GM23338 (cell line): ENCODE results near the gene SLIT1. TPM values are rescaled to one million over a fixed set of nuclear protein-coding genes. Genes with fewer than 3 reads are reported as not detected.

Source experiments
- ATAC-seq: fragments of 200-7000 bp; cut with Tn5 transposase; 3 replicates; pipeline ENCODE4 v1.9.1; 2020
- DNase-seq: peaks from one replicate; pipeline ENCODE4 v3.0.0-alpha.2; 2015; ENCODE audit warnings: low spot score
- H2AFZ ChIP-seq: fragments of 200-600 bp; sonication (generic); 2 replicates; pipeline ENCODE4 v1.8.0; 2016; ENCODE audit warnings: antibody characterized with exemption, mild to moderate bottlenecking, moderate library complexity
- H3F3A ChIP-seq: fragments of 200-600 bp; sonication (generic); replicated peaks from 2 replicates; pipeline ENCODE4 v1.8.0; 2017; ENCODE audit warnings: antibody characterized with exemption, mixed run types, low read depth
- H3K27ac ChIP-seq: fragments of 200-600 bp; sonication (generic); 2 replicates; pipeline ENCODE4 v1.6.1; 2016; ENCODE audit warnings: low read depth
- H3K27me3 ChIP-seq: fragments of 200-600 bp; sonication (generic); 2 replicates; pipeline ENCODE4 v1.8.0; 2016; ENCODE audit warnings: mild to moderate bottlenecking, mixed run types, moderate library complexity; ENCODE audit not compliant: insufficient read depth
- H3K36me3 ChIP-seq: fragments of 200-600 bp; sonication (generic); 2 replicates; pipeline ENCODE4 v1.8.0; 2016; ENCODE audit warnings: mild to moderate bottlenecking; ENCODE audit not compliant: insufficient read depth
- H3K4me1 ChIP-seq: fragments of 200-600 bp; sonication (generic); 2 replicates; pipeline ENCODE4 v1.8.0; 2016; ENCODE audit warnings: mild to moderate bottlenecking, moderate library complexity; ENCODE audit not compliant: insufficient read depth
- H3K4me2 ChIP-seq: fragments of 200-600 bp; sonication (generic); 2 replicates; pipeline ENCODE4 v1.7.1; 2017; ENCODE audit warnings: mixed run types
- H3K4me3 ChIP-seq: fragments of 200-600 bp; sonication (generic); 2 replicates; pipeline ENCODE4 v1.6.1; 2016; ENCODE audit warnings: mixed run types
- H3K79me2 ChIP-seq: fragments of 200-600 bp; sonication (generic); replicated peaks from 2 replicates; pipeline ENCODE4 v1.8.0; 2017; ENCODE audit warnings: mild to moderate bottlenecking; ENCODE audit not compliant: insufficient read depth
- H3K9me2 ChIP-seq: fragments of 200-600 bp; sonication (generic); 2 replicates; pipeline ENCODE4 v1.8.0; 2017; ENCODE audit not compliant: insufficient read depth
- H4K20me1 ChIP-seq: fragments of 200-600 bp; sonication (generic); replicated peaks from 2 replicates; pipeline ENCODE4 v1.8.0; 2017; ENCODE audit warnings: mild to moderate bottlenecking; ENCODE audit not compliant: insufficient read depth
- H3K27ac Mint-ChIP-seq: 2 replicates; pipeline ENCODE4 v1.8.0; 2020; ENCODE audit warnings: inconsistent platforms, mild to moderate bottlenecking, moderate library complexity, mixed read lengths
- H3K27me3 Mint-ChIP-seq: 3 replicates; pipeline ENCODE4 v1.8.0; 2022; ENCODE audit warnings: low read depth, mild to moderate bottlenecking, moderate library complexity, mixed read lengths, inconsistent platforms; ENCODE audit not compliant: insufficient read depth, poor library complexity
- H3K36me3 Mint-ChIP-seq: 3 replicates; pipeline ENCODE4 v1.8.0; 2021; ENCODE audit warnings: low read depth, mild to moderate bottlenecking, inconsistent platforms, moderate library complexity, mixed read lengths
- H3K4me1 Mint-ChIP-seq: 3 replicates; pipeline ENCODE4 v1.8.0; 2020; ENCODE audit warnings: mild to moderate bottlenecking, inconsistent platforms, mixed read lengths
- H3K4me3 Mint-ChIP-seq: 3 replicates; pipeline ENCODE4 v1.8.0; 2021; ENCODE audit warnings: moderate library complexity, mild to moderate bottlenecking, inconsistent platforms, mixed read lengths
- H3K9me3 Mint-ChIP-seq: 3 replicates; pipeline ENCODE4 v1.8.0; 2020; ENCODE audit warnings: moderate library complexity, mild to moderate bottlenecking, inconsistent platforms, mixed read lengths
- CREB1 ChIP-seq: fragments of 250-450 bp; sonication (Bioruptor Pico); IDR thresholded peaks from 2 replicates; pipeline ENCODE4 v1.5.0; 2020; ENCODE audit warnings: low read depth, mild to moderate bottlenecking, moderate library complexity
- CTCF ChIP-seq, 2 experiments: fragments of 200-600 bp in 1 of 2; sonication (generic) in 1 of 2; conservative IDR thresholded peaks; 2 replicates each; pipeline versions ENCODE4 v1.5.1 to v1.6.1; 2016 to 2017; ENCODE audit warnings: antibody characterized with exemption in 2 of 2, low read depth in 2 of 2, mild to moderate bottlenecking in 2 of 2, moderate library complexity in 1 of 2
- EZH2 ChIP-seq: fragments of 200-600 bp; sonication (generic); IDR thresholded peaks from one replicate; pipeline ENCODE4 v1.8.0; 2017; ENCODE audit warnings: antibody characterized with exemption, mild to moderate bottlenecking, low read depth; ENCODE audit not compliant: unreplicated experiment
- EZH2phosphoT487 ChIP-seq: fragments of 200-600 bp; sonication (generic); IDR thresholded peaks from one replicate; pipeline ENCODE4 v1.8.1; 2018; ENCODE audit warnings: antibody characterized with exemption; ENCODE audit not compliant: unreplicated experiment
- NANOG ChIP-seq: IDR thresholded peaks from 2 replicates; pipeline ENCODE4 v1.6.1; 2016; ENCODE audit warnings: antibody characterized with exemption, borderline replicate concordance
- POLR2AphosphoS5 ChIP-seq: IDR thresholded peaks from 2 replicates; pipeline ENCODE4 v1.6.1; 2016; ENCODE audit warnings: antibody characterized with exemption, low read depth
- REST ChIP-seq: IDR thresholded peaks from one replicate; pipeline ENCODE4 v1.6.1; 2018; ENCODE audit warnings: antibody characterized with exemption; ENCODE audit not compliant: unreplicated experiment
- STAT1 ChIP-seq: IDR thresholded peaks from one replicate; pipeline ENCODE4 v1.6.1; 2016; ENCODE audit warnings: antibody characterized with exemption; ENCODE audit not compliant: unreplicated experiment
- ZNF114 ChIP-seq: fragments of 250-450 bp; sonication (Bioruptor Pico); IDR thresholded peaks from 2 replicates; pipeline ENCODE4 v1.5.0; 2020; ENCODE audit warnings: mild to moderate bottlenecking, moderate library complexity
- ZNF331 ChIP-seq: fragments of 250-450 bp; sonication (Bioruptor Pico); IDR thresholded peaks from 2 replicates; pipeline ENCODE4 v1.5.0; 2020; ENCODE audit warnings: low read depth, mild to moderate bottlenecking, moderate library complexity
- ZNF462 ChIP-seq: fragments of 250-450 bp; sonication (Bioruptor Pico); IDR thresholded peaks from 2 replicates; pipeline ENCODE4 v1.5.0; 2020; ENCODE audit warnings: mild to moderate bottlenecking, moderate library complexity
- polyA plus RNA-seq: library from polyadenylated mRNA; unstranded; fragments of >200 nt; fragmentation: Nextera tagmentation; extraction: Ambion mirVana; gene quantifications from 2 replicates; pipeline ENCODE4 v1.2.1, GENCODE V29; 2016
- total RNA-seq: library from RNA; depleted of rRNA; stranded (reverse); fragments of >200 nt; shearing (Covaris generic); gene quantifications from 2 replicates; pipeline ENCODE4 v1.2.3, GENCODE V29; 2014

SLIT1 gene
- total and polyA plus RNA-seq, 2 experiments from 2014 or later, result 0.76 to 1.7 TPM

GRCh38 chr10:97176226-97176625 lies 9.5 kb downstream of the SLIT1 start:
- peaks cover 9% of the 10 kb centered on the region for H3K4me1 Mint-ChIP-seq
- no peak overlapping the region for H3K4me3 Mint-ChIP-seq
- Histone ChIP-seq H3F3A (no peaks in the 10 kb centered on the region; the same call in 1 of the 2 replicates), H2AFZ (no peak overlapping the region), H3K27me3 (0 out of 2 replicates have a peak, but pooled peaks cover 5% of the 10 kb centered on the region), H3K4me1 (no peaks in the 10 kb centered on the region; the same call in 1 of the 2 replicates), H3K4me2 (no peak overlapping the region), H3K79me2 (no peaks in the 10 kb centered on the region), H3K4me3 (no peak overlapping the region), H3K36me3 (no peaks in the 10 kb centered on the region), H3K9me2 (no peaks in the 10 kb centered on the region), H3K27ac (no peak overlapping the region), H4K20me1 (no peaks in the 10 kb centered on the region)
- ATAC-seq (no peak), DNase-seq (no peak)
- no peaks in the 10 kb centered on the region for H3K36me3 Mint-ChIP-seq
- peaks cover 4% of the 10 kb centered on the region for H3K27me3 Mint-ChIP-seq
- no peak overlapping the region for H3K27ac Mint-ChIP-seq
- no peak for TF ChIP-seq POLR2AphosphoS5
- TF ChIP-seq EZH2phosphoT487, result no peak
- H3K9me3 Mint-ChIP-seq, result no peaks in the 10 kb centered on the region

- no peak for DNase-seq
- Mint-ChIP-seq H3K4me1 (peaks cover 10% of the 10 kb centered on the region), H3K4me3 (no peak overlapping the region), H3K27ac (no peak overlapping the region), H3K27me3 (peaks cover 4% of the 10 kb centered on the region), H3K9me3 (no peaks in the 10 kb centered on the region), H3K36me3 (no peaks in the 10 kb centered on the region)
- no peaks in the 10 kb centered on the region for H3K9me2 ChIP-seq
- 0 out of 2 replicates have a peak, but pooled peaks cover 5% of the 10 kb centered on the region for H3K27me3 ChIP-seq
- H3K79me2 ChIP-seq, result no peaks in the 10 kb centered on the region
- no peak overlapping the region for H3K4me3 ChIP-seq
- no peaks in the 10 kb centered on the region for H3K36me3 ChIP-seq
- no peaks in the 10 kb centered on the region for H4K20me1 ChIP-seq
- no peak overlapping the region for H2AFZ ChIP-seq
- no peaks in the 10 kb centered on the region; the same call in 1 of the 2 replicates for H3K4me1 ChIP-seq
- H3F3A ChIP-seq, result no peaks in the 10 kb centered on the region; the same call in 1 of the 2 replicates
- no peak for TF ChIP-seq POLR2AphosphoS5
- no peak for TF ChIP-seq EZH2phosphoT487
- no peak for TF ChIP-seq EZH2
- no peak for TF ChIP-seq NANOG
- TF ChIP-seq CTCF (conservative IDR thresholded peaks at IDR 0.05; ENCODE audit: low read depth in 2 of 2), result no peak
- TF ChIP-seq STAT1, result no peak
- no peak for TF ChIP-seq ZNF114
- no peak for TF ChIP-seq REST
- TF ChIP-seq ZNF331, result no peak
- no peak for TF ChIP-seq ZNF462 (CRISPR knock-in tag)
- no peak for TF ChIP-seq CREB1 (CRISPR knock-in tag)
- no peak overlapping the region for H3K4me2 ChIP-seq
- ATAC-seq, result no peak
- H3K27ac ChIP-seq, result no peak overlapping the region
These were observed 10.2 kb downstream of the SLIT1 start for GRCh38 chr10:97175586-97175985.
